ENCODE results near the gene UGT2A3. TPM values are rescaled to one million over a fixed set of nuclear protein-coding genes. Genes with fewer than 3 reads are reported as not detected.
"Not testable (repeated sequence)": the region's sequence is repeated elsewhere in the genome, so short reads cannot be mapped to it uniquely, and the experiment has no call there.

UGT2A3 gene
- 100 to 1,000 TPM; 119 to 134 TPM for total RNA-seq
- long read RNA-seq, transcript UGT2A3-201 (6 exons, 2,965 nt) = major isoform, 253 of 281 reads
- long read RNA-seq, partial matches to known transcripts = 12 of 281 reads
- long read RNA-seq, other reads (novel, unspliced or antisense) = 16 of 281 reads

DNA sequence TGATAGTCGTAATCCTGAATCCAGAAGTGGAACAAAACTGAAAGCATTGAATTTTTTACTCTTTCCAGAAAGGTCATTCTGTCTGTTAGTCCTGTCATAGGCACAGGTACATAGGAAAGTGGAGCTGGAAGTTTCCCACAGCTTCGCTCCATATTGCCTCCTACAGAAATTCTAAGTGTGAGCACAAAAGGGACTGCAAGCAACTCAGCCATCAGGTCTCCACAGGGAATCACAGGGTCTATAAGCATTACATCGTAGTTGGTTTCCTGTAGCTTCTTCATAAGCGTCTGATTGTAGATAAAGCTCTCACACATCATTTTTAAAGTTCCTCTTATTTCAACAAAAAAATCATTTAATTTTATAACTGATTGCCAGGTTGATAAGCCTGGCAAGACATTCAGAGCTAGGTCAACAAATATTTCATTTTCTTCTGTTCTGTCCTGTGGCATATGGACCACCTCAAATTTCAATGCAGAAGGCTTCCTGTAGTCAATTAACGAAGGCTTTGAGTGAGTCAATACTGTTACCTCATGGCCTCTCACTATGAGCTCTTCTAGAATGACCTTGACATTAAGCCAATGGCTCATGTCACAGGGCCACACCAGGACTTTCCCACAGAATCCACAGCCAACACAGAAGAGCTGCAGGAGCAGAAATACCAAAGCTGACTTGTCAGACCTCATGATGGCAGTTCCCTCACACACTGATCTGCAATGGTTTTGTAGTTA is at the start of gene UGT2A3:
UGT2A3 (minus strand) TSS at position 727 of the 728 bp plus-strand sequence; CDS start at position 683, 44 bp downstream.
- DNase-seq (peak; percentile 43 to 65), ATAC-seq (peak; percentile 80)

DNA sequence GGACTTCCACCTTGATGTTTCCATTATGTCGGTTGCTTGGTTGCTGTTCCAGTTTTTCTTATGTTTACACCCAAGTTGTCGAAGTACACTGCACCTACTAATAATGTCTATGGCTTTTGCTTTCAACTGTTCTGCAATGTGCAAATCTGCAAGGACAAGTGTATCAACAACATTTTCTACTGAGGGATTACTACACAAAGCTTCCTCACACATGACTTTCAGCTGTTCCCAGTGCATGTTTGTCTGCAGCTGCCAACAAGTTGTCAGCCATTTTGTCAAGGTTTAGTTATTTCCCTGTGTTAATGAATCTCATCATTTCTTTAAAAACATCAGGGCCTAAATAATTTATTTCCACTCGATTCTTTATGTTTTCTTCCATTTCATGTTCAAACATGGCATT is 45.4 kb upstream of the UGT2A3 start:
- intact Hi-C loops (cut with DNase I, micrococcal nuclease) = no loop called here
- DNase-seq = no peak
- ATAC-seq = no peak

More for the DNA sequence above, at the start of gene UGT2A3:
- intact Hi-C loops (cut with DNase I, micrococcal nuclease) = no loop called here

- DNase-seq = no peak
- no peak for ATAC-seq
- intact Hi-C loops (cut with DNase I, micrococcal nuclease) = no loop called here
Observed at GRCh38 chr4:68995292-68995691, 43.7 kb upstream of the UGT2A3 start.

DNA sequence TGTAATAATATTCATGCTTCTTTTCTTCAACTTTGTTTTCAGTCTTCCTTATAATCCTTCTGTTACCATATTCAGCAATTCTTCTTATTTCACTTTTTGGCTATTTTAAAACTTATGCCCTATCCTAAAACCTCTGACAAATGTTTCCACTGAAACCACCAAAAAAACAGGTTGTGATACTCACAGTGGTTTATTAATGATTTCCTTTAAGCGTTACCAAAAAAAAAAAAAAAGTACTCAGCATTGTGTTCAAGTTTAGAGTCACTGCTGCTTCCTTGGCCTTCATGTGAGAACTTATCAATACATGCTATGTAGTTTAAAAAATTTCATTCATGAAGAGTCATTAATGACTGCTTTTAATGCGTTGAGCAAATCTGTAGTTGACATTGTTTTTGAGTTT is 35.4 kb upstream of the UGT2A3 start:
- intact Hi-C loops (cut with DNase I, micrococcal nuclease) = no loop called here
- DNase-seq (no peak), ATAC-seq (no peak)

DNA sequence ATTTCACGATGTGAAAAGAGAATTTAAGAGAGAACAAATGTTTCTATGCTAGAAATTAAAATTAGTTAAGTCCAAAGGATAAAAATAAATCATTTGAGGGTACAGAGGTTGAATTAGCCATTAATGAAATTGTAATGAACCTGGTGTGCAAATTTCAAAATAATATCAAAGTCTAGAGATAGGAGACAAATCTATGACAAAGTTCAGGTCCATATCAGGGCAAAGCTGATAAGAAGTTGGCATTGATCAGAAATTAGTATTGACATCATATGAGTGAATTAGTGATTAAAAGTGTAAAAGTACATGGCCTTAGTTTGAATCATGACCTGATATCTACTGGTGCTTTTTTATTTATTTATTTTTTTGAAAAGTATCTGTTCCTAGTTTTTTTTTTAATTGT is 33.8 kb upstream of the UGT2A3 start:
- ATAC-seq (no peak), DNase-seq (no peak)
- intact Hi-C loops (cut with DNase I, micrococcal nuclease) = no loop called here

DNA sequence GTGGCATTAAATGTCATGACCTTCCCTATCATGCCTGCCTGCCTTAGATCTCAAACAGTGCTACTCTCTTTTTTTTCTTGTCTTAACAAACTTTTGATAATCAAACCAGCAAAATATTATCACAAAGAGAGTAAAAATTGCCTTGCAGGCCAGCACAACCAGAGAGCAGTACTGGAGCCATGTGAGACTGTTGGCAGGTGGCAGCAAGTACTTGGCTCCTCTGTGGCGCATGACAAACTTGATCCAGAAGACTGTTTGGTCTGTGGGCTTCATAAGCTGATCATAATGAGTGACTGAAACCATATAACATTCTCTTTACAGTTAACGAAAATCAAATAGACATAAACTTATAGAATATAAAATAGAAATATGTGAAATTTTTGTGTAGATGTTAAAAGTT is 33.3 kb upstream of the UGT2A3 start:
- DNase-seq = no peak
- no peak for ATAC-seq
- intact Hi-C loops (cut with DNase I, micrococcal nuclease) = no loop called here

GRCh38 chr4:68963374-68963773 is 11.8 kb upstream of the UGT2A3 start:
- DNase-seq = no peak
- peak; percentile 70 for ATAC-seq
- intact Hi-C loops (cut with DNase I, micrococcal nuclease) = no loop called here

- DNase-seq (no peak), ATAC-seq (peak; percentile 30)
- intact Hi-C loops (cut with DNase I, micrococcal nuclease) = no loop called here
Observed at GRCh38 chr4:68962868-68963267, 11.3 kb upstream of the UGT2A3 start.

GRCh38 chr4:68960294-68961163 is 8.9 kb upstream of the UGT2A3 start:
- ATAC-seq (peak; percentile 83), DNase-seq (no peak)
- intact Hi-C loops (cut with DNase I, micrococcal nuclease) = no loop called here

DNA sequence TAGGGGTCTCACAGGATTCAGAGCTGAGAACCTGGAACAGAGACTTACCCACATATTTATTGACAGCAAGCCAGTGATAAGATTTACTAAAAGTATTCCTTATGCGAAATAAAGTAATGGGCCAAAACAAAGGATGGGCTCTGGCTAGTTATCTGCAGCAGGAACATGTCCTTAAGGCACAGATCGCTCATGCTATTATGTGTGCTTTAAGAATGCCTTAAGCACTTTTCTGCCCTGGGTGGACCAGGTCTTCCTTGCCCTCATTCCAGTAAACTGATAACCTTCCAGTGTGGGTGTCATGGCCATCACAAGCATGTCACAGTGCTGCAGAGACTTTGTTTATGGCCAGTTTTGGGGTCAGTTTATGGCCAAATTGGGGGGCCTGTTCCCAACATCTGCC is 7.5 kb upstream of the UGT2A3 start:
- DNase-seq; ATAC-seq; intact Hi-C loops (cut with DNase I, micrococcal nuclease): not testable (repeated sequence)

- no peak for DNase-seq
- ATAC-seq = peak; percentile 7
- intact Hi-C loops (cut with DNase I, micrococcal nuclease) = no loop called here
Observed at GRCh38 chr4:68954126-68954525, 2.5 kb upstream of the UGT2A3 start.

DNA sequence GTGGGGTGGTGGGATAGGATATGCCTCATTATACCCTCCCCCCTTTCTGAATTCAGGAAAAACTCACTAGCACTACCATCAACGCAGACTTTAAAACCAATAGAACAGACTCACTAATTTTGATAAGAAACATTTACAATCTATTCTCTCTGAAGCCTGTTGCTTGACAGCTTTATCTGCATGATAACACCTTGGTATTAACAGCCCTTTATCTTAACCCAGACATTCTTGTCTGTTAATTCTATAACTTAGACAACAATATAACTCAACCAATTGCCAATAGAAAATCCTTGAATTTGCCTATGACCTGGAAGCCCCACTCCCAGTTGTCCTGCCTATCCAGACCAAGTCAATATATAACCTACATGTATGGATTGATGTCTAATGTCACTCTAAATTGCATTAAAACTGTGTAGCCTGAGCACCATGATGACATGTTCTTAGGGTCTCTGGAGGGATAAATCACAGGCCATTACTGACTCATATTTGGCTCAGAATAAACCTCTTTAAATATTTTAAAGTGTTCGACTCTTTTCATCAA is 1.5 kb upstream of the UGT2A3 start:
- DNase-seq (no peak), ATAC-seq (no peak)
- intact Hi-C loops (cut with DNase I, micrococcal nuclease) = no loop called here

DNA sequence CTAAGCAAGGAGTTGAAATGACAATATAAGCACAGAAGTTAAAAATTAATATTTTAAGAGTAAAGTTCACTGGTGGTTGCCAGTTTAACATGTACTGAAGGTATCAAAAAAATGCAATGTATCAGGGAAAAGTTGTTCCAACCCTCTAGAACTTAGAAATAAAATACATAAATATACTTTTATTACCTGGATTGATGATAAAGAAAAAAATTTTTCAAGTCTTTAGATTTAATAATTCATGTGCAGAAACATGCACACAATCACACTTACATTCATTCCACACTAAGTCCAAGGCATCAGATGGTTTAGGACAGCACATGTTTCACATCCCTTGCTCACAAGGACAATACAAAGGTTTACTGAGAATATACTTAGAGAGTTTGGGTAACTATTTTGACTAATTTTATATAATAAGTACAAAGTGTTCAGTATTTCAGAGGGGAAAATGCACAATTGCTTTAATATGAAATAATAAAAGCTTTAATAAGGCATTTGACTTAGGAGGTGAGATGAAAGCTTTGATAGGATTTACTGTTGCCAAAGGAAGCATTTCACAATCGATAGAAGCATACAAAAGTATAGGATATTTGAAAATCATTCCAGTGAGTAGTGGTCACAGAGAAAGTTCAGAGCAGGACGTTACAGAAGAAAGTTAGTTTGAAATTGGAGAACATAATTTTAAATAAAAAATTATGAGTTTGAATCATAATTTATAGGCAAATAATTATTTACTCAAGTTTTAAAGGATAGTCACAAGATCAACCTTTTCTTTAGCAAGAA is 392 bp upstream of the UGT2A3 start:
- DNase-seq (no peak), ATAC-seq (peak; percentile 35)
- intact Hi-C loops (cut with DNase I, micrococcal nuclease) = no loop called here

GRCh38 chr4:68950033-68950432 is 1.6 kb downstream of the UGT2A3 start:
- DNase-seq (no peak), ATAC-seq (peak; percentile 34)
- intact Hi-C loops (cut with DNase I, micrococcal nuclease) = no loop called here

DNA sequence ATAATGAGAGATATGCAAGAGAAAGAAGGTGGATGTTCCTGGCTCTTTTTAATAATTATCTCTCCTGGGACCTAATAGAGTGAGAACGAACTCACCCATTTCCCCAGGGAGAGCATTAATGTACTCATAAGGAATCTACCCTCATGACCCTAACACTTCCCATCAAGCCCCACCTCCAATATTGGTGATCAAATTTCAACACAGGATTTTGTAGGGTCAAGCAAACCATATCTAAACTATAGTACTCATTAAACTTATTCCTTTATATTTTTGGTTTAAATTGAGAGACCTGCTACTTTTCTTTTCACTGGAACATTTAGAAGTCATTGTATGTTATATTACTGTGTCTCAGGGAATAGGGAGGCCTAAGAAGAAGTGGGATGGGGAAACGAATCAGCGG is 2.6 kb downstream of the UGT2A3 start:
- intact Hi-C loops (cut with DNase I, micrococcal nuclease) = no loop called here
- DNase-seq (no peak), ATAC-seq (peak; percentile 18)

GRCh38 chr4:68948044-68948743 is 3.4 kb downstream of the UGT2A3 start:
- intact Hi-C loops (cut with DNase I, micrococcal nuclease) = no loop called here
- DNase-seq (no peak), ATAC-seq (peak; percentile 51)

- intact Hi-C loops (cut with DNase I, micrococcal nuclease) = no loop called here
- DNase-seq = no peak
Observed at GRCh38 chr4:68929076-68929737, 22.4 kb downstream of the UGT2A3 start.

GRCh38 chr4:68927165-68927564 is 24.4 kb downstream of the UGT2A3 start:
- DNase-seq = no peak
- ATAC-seq = peak; percentile 27
- intact Hi-C loops (cut with DNase I, micrococcal nuclease) = no loop called here

More at GRCh38 chr4:68929076-68929737, 22.4 kb downstream of the UGT2A3 start:
- ATAC-seq = no peak

Measured in left colon (tissue), 2 donors.